ENCODE measurements around the gene SLC13A5. TPM values are rescaled to one million over a fixed set of nuclear protein-coding genes. Genes with fewer than 3 reads are reported as not detected.

The SLC13A5 gene
- total and polyA plus RNA-seq, 4 donors, result 88.4 to 399 (median 244) TPM

- no peak overlapping the region for H3K27ac ChIP-seq (ENCODE audit: low read depth in 1 of 2, low read length in 2 of 2)
- no peaks in the 10 kb centered on the region for H3K9me3 ChIP-seq (ENCODE audit: control insufficient read depth in 4 of 4, low read length in 3 of 4)
- 83% methylated on average over 7 of the region's 7 CpGs for WGBS
- H3K4me3 ChIP-seq (ENCODE audit: low read depth in 1 of 3, low read length in 3 of 3), result no peak overlapping the region
- peaks cover 5 to 13% (median 10%) of the 10 kb centered on the region in 4 donors for H3K4me1 ChIP-seq (ENCODE audit: control insufficient read depth in 4 of 4, insufficient read depth in 4 of 4, low read length in 3 of 4)
- DNase-seq (ENCODE audit: low spot score), result no peak
- H3K9ac ChIP-seq (ENCODE audit: low read depth in 1 of 2, low read length in 2 of 2), result no peak overlapping the region
- H3K36me3 ChIP-seq (ENCODE audit: control insufficient read depth in 4 of 4, insufficient read depth in 3 of 4, low read depth in 1 of 4, low read length in 3 of 4), result no peaks in the 10 kb centered on the region
- no peak for TF ChIP-seq FOXA2 (IDR thresholded peaks at IDR 0.05)
- TF ChIP-seq JUND (IDR thresholded peaks at IDR 0.05), result no peak
- TF ChIP-seq ZBTB33 (IDR thresholded peaks at IDR 0.05), result no peak
- TF ChIP-seq ATF3 (IDR thresholded peaks at IDR 0.05), result no peak
- TF ChIP-seq FOXA1 (IDR thresholded peaks at IDR 0.05), result no peak
- no peak for TF ChIP-seq SP1 (IDR thresholded peaks at IDR 0.05)
- TF ChIP-seq, protein P1, sequence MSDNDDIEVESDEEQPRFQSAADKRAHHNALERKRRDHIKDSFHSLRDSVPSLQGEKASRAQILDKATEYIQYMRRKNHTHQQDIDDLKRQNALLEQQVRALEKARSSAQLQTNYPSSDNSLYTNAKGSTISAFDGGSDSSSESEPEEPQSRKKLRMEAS (IDR thresholded peaks at IDR 0.05), result no peak
- no peak for TF ChIP-seq TAF1 (conservative IDR thresholded peaks at IDR 0.05)
- no peak for TF ChIP-seq NR2F2 (IDR thresholded peaks at IDR 0.05)
- TF ChIP-seq RAD21 (IDR thresholded peaks at IDR 0.05), result no peak
- TF ChIP-seq GABPA (IDR thresholded peaks at IDR 0.05 in 1 of 2, conservative IDR thresholded peaks at IDR 0.05 in 1 of 2), result no peak
- TF ChIP-seq, protein P2, sequence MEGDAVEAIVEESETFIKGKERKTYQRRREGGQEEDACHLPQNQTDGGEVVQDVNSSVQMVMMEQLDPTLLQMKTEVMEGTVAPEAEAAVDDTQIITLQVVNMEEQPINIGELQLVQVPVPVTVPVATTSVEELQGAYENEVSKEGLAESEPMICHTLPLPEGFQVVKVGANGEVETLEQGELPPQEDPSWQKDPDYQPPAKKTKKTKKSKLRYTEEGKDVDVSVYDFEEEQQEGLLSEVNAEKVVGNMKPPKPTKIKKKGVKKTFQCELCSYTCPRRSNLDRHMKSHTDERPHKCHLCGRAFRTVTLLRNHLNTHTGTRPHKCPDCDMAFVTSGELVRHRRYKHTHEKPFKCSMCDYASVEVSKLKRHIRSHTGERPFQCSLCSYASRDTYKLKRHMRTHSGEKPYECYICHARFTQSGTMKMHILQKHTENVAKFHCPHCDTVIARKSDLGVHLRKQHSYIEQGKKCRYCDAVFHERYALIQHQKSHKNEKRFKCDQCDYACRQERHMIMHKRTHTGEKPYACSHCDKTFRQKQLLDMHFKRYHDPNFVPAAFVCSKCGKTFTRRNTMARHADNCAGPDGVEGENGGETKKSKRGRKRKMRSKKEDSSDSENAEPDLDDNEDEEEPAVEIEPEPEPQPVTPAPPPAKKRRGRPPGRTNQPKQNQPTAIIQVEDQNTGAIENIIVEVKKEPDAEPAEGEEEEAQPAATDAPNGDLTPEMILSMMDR (IDR thresholded peaks at IDR 0.05; ENCODE audit: low read depth, low read length, missing input control), result no peak
- no peak for TF ChIP-seq YY1 (IDR thresholded peaks at IDR 0.05)
- TF ChIP-seq EGR1 (IDR thresholded peaks at IDR 0.05; ENCODE audit: low read depth in 2 of 2), result no peak
- no peak for TF ChIP-seq HNF4G (IDR thresholded peaks at IDR 0.05)
- TF ChIP-seq REST (IDR thresholded peaks at IDR 0.05), result no peak
- H3K27me3 ChIP-seq (ENCODE audit: control insufficient read depth in 4 of 4, insufficient read depth in 4 of 4, low read length in 3 of 4), result no peaks in the 10 kb centered on the region
Measured at GRCh38 chr17:6677946-6678345, 35.2 kb downstream of the SLC13A5 start.

All from liver (tissue), 9 donors.